Fibroblast of skin of back (primary cell): ENCODE measurements around the gene NLRP4.
"Not testable (repeated sequence)": the region's sequence is repeated elsewhere in the genome, so short reads cannot be mapped to it uniquely, and the experiment has no call there.

Source experiments
- DNase-seq: peaks from one replicate; pipeline ENCODE4 v3.0.0-alpha.2; 2013

The NLRP4 gene

DNA sequence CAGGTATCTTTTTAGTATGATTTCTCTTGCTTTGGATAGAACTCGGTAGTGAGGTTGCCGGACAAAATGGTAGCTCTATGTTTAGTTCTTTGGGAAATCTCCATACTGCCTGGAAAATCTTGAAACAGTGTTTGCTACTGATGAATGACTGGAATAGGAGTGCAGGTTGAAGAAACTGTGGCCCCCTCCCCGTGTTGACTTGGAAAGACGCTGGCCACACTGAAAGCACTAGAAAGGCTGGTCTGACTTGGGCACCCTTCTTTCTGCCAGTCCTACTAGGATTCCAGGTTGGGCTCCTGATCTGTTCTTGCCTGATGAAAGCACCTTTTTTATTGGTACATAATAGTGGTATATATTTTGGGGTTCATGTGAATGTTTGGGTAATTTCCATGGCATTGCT, 46.3 kb downstream of the NLRP4 start:
- no peak for DNase-seq

DNA sequence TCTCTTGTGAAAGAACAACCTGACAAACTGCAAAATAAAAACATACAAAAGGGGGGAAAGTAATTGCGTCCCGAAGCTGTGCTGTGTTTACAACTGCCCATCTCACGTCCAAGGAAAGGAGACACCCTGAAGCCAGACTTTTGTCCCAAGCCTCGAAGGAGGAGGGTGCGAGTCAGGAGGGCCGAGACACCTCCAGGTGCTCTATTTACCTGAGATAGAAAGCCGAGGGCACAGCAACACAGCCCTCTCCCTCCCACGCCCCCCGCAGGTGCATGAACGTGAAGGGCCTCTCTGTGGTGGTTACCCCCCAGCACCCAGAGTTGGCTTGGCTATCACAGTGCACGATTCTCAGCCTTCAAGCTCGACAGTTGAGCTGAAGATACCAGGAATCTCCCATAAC, 62.6 kb downstream of the NLRP4 start:
- DNase-seq, result no peak

DNA sequence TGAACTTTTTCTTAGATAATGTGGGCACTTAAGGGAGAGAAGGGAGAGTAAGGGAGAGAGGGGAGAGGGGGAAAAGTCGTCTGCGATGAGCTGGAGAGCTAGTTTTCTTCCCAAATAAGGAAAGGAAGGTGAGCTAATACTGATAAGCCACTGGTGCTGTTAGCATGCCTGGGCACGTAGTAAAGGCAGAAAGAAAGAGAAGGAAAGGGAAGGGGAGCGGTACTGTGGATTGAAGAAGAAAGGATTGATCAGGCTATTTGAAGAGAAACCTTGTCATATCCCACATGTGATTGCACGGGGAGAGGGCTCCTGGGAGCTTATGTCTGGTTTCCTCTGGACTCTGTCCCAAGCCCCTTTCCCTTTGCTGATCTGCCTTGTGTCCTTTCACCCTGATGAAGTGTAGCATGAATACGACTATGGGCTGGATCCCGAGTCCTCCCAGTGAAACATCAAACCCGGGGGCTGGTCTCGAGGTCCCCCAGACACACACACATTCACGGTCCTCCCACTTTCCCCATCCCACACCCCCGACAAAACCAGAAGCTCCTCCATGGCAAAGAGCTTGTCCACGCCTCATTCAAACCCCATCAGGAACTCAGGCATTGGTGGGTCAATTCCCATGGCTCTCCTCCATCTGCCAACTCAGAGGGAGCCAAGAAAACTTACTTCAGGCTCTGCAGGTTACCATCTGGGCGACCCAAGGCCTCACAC, 65.2 kb downstream of the NLRP4 start:
- no peak for DNase-seq

DNA sequence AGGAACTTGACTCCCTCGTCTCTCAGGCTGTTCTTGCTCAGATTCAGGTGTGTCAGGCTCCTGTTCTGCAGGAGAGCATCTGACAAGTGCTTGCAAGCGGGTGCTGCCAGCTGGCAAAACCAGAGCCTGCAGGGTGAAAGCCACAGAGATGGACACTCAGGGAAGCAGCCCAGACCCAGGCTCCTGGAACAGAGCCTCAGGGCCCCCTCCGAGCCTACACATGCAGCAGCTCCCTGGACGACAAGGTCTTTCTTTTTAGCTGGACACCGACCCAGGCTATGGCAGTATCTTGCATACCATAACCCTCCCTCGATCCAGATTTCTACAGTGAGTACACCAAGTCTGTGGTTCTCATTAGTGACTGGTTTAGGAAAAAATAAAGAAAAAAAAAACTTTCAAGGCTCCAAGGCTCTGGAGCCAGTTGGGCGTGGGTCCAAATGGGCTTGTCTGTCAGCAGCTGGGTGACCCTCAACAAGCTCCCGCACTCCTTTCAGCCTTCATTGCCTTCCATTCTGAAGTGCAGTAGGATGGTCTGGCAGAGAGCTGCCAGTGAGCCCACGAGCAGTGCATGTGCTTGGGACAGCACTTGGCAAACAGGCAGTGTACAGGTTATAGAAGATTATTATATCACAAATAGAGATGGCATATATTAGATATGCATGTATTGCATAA, 65.9 kb downstream of the NLRP4 start:
- no peak for DNase-seq

DNA sequence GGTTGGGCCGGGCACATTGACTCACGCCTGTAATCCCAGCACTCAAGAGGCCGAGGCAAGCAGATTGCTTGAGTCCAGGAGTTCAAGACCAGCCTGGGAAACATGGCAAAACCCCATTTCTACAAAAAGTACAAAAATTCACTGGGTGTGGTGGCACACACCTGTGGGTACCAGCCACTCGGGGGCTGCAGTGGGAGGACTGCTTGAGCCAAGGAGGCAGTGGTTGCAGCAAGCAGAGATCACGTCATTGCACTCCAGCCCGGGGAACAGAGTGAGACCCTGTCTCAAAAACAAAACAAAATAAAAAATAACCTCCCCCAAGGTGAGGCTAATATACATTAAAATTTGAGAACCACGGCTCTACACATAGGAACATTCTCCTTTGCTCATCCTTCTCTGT, 70.9 kb downstream of the NLRP4 start:
- DNase-seq, result no peak

DNA sequence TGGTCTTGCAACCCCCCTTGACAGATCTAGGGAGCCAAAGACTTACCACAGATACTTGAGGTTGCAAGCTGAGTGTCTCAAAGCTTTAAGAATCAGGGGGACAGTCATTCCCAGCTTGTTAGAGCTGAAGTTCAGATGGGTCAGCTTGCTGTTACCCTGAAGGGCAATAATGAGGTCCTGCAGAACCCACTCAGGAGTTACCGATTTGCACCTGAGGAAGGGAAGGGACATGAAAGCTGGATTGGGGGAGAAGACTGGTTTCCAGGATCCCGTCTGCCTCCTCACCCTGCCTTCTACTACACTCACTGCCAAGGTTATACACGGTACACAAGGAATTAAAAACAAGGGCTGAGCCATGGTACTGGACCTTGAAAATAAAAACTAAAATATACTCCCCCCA, 71.4 kb downstream of the NLRP4 start:
- no peak for DNase-seq

DNA sequence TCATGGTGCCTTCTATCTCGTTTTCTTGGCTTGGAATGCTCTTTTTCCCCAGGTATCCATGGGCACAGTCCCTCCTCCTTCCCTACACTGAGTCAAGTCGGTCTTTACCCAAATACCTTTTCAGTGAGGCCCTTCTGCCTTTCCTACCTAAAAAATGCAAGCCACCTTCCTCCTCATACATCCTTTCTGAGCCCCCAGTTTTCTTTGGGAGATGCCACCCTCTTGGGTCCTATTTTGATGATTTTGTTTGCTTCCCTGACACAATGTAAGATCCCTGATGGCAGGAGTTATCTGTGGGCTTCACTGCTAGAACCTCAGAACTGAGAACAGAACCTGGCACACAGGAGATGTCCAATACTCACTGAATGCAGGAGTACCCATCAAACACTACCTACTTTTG, 73.5 kb downstream of the NLRP4 start:
- no peak for DNase-seq

DNA sequence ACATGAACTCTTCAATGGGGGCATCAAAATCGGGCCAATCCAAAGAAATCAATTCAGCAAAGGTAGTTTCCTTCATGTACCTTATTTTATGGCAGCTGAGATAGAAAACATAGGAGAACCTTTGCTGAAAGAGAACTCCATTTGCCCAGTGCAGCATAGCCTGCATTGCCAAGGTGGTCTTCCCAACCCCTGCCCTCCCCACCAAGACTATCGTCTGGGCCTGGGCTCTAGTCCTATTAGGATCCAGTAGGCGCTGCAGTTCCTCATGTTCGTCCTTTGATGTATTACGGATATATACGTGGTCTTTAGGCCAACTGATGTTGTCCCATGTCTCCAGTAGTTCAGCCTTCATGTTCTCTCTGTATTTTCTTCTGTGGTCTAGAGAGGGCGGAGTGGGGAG, 76.6 kb downstream of the NLRP4 start:
- DNase-seq, result no peak

DNA sequence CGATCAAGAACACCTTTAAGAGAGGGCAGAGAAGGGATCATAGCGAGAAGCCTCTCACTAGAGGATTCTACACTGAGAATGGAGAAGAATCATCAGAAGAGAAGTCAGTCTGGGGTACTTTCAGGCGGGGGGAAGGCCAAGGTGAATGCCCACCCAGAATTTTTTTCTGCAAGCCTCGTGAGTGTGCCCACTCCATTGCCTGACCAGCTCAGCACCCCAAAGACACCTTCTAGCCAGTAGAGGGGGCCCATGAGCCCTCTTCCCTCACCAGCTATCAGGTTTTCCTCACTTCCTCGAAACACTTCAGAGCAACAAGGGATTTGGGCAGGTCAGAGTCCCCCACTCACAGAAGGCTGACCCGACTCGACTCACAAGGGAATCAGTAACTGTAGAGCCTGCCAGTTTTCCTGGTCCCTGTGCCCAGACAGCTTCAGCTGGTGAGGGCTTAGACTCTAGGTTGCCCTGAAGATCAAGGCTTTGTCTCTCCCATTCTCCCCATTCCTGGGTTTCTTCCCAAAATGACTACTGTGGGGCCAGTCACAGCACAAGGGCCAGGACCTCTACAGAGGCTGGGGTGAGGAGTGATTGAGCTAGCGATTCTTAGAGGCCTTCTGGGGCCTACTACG, 77.4 kb downstream of the NLRP4 start:
- DNase-seq, result no peak

DNA sequence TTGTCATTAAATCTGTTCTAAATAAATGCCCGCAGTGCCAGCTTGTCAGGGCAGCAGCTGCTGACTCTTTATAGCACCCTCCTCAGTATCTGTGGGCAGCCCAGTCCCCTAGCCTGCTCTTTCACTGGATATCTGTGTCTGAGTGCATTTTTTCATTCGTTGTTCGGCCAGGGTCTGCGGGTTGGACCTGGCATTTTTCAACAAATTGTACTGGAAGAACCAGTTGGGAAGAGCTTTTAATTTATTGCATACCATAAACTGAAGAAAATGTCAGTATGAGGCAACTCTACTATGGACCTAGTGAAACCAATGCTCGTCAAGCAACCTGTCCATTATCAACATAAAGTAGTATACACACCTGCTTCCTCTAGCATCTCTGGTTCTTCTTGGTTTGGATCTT, 87.2 kb downstream of the NLRP4 start:
- no peak for DNase-seq

DNA sequence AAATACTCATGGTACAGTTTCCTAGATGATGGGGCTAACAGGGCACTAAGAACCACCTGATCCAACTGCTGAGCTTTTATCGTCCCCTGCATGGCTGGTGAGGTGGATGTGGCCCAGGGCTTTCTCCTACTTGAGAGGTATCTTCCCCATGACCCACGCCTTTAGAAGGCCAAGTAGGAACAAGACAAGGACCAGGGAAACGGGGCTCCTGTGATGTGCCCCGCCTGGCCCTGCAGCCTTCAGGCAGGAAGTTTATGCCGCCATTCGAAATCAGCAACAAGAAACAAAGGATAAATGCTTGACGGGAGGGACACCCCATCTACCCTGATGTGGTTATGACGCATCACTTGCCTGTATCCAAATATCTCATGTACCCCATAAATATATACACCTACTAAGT, 91.7 kb downstream of the NLRP4 start:
- no peak for DNase-seq

DNA sequence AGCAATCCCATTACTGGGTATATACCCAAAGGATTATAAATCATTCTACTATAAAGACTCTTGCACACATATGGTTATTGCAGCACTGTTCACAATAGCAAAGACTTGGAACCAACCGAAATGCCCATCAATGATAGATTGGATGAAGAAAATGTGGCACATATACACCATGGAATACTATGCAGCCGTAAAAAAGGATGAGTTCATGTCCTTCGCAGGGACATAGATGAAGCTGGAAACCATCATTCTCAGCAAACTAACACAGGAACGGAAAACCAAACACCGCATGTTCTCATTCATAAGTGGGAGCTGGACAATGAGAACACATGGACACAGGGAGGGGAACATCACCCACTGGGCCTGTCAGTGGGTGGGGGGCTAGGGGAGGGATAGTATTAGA, 92.9 kb downstream of the NLRP4 start:
- DNase-seq, result not testable (repeated sequence)

DNA sequence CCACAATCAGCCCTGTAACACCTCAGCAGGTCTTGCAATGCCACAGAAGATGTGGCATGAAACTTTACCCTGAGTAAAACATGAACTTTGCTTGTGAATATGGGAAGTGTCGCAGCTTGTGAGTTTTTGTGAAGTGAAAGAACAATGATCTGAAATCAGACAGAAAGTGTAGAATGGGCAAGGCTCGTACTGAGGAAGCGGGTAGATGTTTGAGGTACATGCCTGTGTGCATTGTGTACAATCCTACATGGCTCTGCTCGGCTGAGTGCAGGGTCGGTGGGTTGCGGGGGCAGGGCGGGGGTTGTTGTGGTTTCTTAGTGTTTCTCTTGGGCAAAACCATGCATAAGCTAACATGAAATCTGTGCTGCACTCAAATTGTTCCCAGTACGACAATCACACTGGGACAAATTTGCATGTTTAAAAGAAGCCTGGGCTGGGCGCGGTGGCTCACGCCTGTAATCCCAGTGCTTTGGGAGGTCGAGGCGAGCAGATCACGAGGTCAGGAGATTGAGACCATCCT, 94.7 kb downstream of the NLRP4 start:
- no peak for DNase-seq
